Smooth muscle cell (in vitro differentiated cells): Measurements from ENCODE around the gene NEGR1. TPM values are rescaled to one million over a fixed set of nuclear protein-coding genes. Genes with fewer than 3 reads are reported as not detected.

Experiments used
- DNase-seq: peaks from one replicate; lab custom pipeline; 2025; ENCODE audit not compliant: unreplicated experiment; lab: John Stamatoyannopoulos, UW
- H2AFZ ChIP-seq: fragments of 200-600 bp; sonication (generic); 2 replicates; pipeline ENCODE4 v1.6.0; 2016; ENCODE audit warnings: antibody characterized with exemption, low read depth, mild to moderate bottlenecking
- H3F3A ChIP-seq: fragments of 200-600 bp; sonication (generic); 2 replicates; pipeline ENCODE4 v1.6.0; 2017; ENCODE audit warnings: antibody characterized with exemption, low read depth
- H3K27ac ChIP-seq: fragments of 200-600 bp; sonication (generic); 2 replicates; pipeline ENCODE4 v1.5.1; 2016; ENCODE audit warnings: low read depth, mild to moderate bottlenecking
- H3K27me3 ChIP-seq: fragments of 200-600 bp; sonication (generic); 2 replicates; pipeline ENCODE4 v1.6.1; 2016; ENCODE audit warnings: low read depth, mild to moderate bottlenecking
- H3K36me3 ChIP-seq: fragments of 200-600 bp; sonication (generic); 2 replicates; pipeline ENCODE4 v1.5.1; 2016; ENCODE audit warnings: low read depth
- H3K4me1 ChIP-seq: fragments of 200-600 bp; sonication (generic); 2 replicates; pipeline ENCODE4 v1.5.1; 2016; ENCODE audit warnings: low read depth
- H3K4me2 ChIP-seq: fragments of 200-600 bp; sonication (generic); 2 replicates; pipeline ENCODE4 v1.6.0; 2016; ENCODE audit warnings: mild to moderate bottlenecking
- H3K4me3 ChIP-seq: fragments of 200-600 bp; sonication (generic); 2 replicates; pipeline ENCODE4 v1.5.1; 2016; ENCODE audit warnings: mild to moderate bottlenecking
- H3K79me2 ChIP-seq: fragments of 200-600 bp; sonication (generic); 2 replicates; pipeline ENCODE4 v1.6.0; 2016; ENCODE audit warnings: low read depth, mild to moderate bottlenecking
- H3K9ac ChIP-seq: fragments of 200-600 bp; sonication (generic); 2 replicates; pipeline ENCODE4 v1.6.0; 2016; ENCODE audit warnings: low read depth
- H3K9me3 ChIP-seq: fragments of 200-600 bp; sonication (generic); replicated peaks from 2 replicates; pipeline ENCODE4 v1.5.1; 2016; ENCODE audit warnings: low read depth
- H4K20me1 ChIP-seq: fragments of 200-600 bp; sonication (generic); 2 replicates; pipeline ENCODE4 v1.6.0; 2016; ENCODE audit warnings: low read depth
- WGBS: methylation state at CpG from one replicate; pipeline ENCODE4 v1.1.7; 2016; ENCODE audit warnings: low lambda C conversion rate; 5-methylcytosine and 5-hydroxymethylcytosine counted together
- polyA plus RNA-seq: library from polyadenylated mRNA; unstranded; fragments of >200 nt; fragmentation: Nextera tagmentation; extraction: Ambion mirVana; gene quantifications from 2 replicates; pipeline ENCODE4 v1.2.1, GENCODE V29; 2016
- total RNA-seq: library from RNA; depleted of rRNA; stranded (reverse); fragments of >200 nt; gene quantifications from 2 replicates; pipeline ENCODE4 v1.2.3, GENCODE V29; 2014
- TF ChIP-seq, protein P1 (sequence below): fragments of 200-600 bp; sonication (generic); IDR thresholded peaks from 2 replicates; pipeline ENCODE4 v1.5.1; 2017; ENCODE audit warnings: borderline replicate concordance, mild to moderate bottlenecking, antibody characterized with exemption; ENCODE audit not compliant: insufficient read depth, poor library complexity, severe bottlenecking

Gene NEGR1
- total and polyA plus RNA-seq, 2 experiments from 2014 or later, result 0.02 to 0.09 TPM

GRCh38 chr1:71618191-71618590 lies 664.1 kb downstream of the NEGR1 start:
- H3F3A ChIP-seq, result no peaks in the 10 kb centered on the region
- H3K4me2 ChIP-seq, result no peak overlapping the region
- H3K27me3 ChIP-seq, result no peaks in the 10 kb centered on the region
- no peak overlapping the region for H3K27ac ChIP-seq
- no peaks in the 10 kb centered on the region for H3K36me3 ChIP-seq
- H2AFZ ChIP-seq, result no peak overlapping the region
- H3K9ac ChIP-seq, result no peak overlapping the region
- DNase-seq, result no peak
- no peaks in the 10 kb centered on the region for H3K9me3 ChIP-seq
- H3K4me3 ChIP-seq, result no peak overlapping the region
- H3K79me2 ChIP-seq, result no peaks in the 10 kb centered on the region
- peaks cover 3% of the 10 kb centered on the region for H3K4me1 ChIP-seq
- WGBS, result 82% methylated on average over 4 of the region's 4 CpGs
- no peaks in the 10 kb centered on the region for H4K20me1 ChIP-seq
- TF ChIP-seq, protein P1, sequence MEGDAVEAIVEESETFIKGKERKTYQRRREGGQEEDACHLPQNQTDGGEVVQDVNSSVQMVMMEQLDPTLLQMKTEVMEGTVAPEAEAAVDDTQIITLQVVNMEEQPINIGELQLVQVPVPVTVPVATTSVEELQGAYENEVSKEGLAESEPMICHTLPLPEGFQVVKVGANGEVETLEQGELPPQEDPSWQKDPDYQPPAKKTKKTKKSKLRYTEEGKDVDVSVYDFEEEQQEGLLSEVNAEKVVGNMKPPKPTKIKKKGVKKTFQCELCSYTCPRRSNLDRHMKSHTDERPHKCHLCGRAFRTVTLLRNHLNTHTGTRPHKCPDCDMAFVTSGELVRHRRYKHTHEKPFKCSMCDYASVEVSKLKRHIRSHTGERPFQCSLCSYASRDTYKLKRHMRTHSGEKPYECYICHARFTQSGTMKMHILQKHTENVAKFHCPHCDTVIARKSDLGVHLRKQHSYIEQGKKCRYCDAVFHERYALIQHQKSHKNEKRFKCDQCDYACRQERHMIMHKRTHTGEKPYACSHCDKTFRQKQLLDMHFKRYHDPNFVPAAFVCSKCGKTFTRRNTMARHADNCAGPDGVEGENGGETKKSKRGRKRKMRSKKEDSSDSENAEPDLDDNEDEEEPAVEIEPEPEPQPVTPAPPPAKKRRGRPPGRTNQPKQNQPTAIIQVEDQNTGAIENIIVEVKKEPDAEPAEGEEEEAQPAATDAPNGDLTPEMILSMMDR, result no peak

- 83% methylated on average over 1 of the region's 1 CpG for WGBS
Measured at GRCh38 chr1:71610476-71610875, 671.9 kb downstream of the NEGR1 start.

GRCh38 chr1:71603044-71603776 lies 679.1 kb downstream of the NEGR1 start:
- 79% methylated on average over 3 of the region's 3 CpGs for WGBS

More at GRCh38 chr1:71610476-71610875, 671.9 kb downstream of the NEGR1 start:
- Histone ChIP-seq H4K20me1 (no peaks in the 10 kb centered on the region), H3K4me1 (no peaks in the 10 kb centered on the region), H3K4me3 (no peak overlapping the region), H3K79me2 (no peaks in the 10 kb centered on the region), H2AFZ (no peak overlapping the region), H3K9me3 (no peaks in the 10 kb centered on the region), H3K27me3 (no peaks in the 10 kb centered on the region), H3F3A (no peaks in the 10 kb centered on the region), H3K27ac (no peak overlapping the region), H3K4me2 (no peak overlapping the region), H3K9ac (no peak overlapping the region), H3K36me3 (no peaks in the 10 kb centered on the region)
- DNase-seq, result no peak
- TF ChIP-seq, protein P1, result no peak

More at GRCh38 chr1:71603044-71603776, 679.1 kb downstream of the NEGR1 start:
- no peak overlapping the region for H2AFZ ChIP-seq
- H3K4me3 ChIP-seq, result no peak overlapping the region
- H3K4me1 ChIP-seq, result no peaks in the 10 kb centered on the region
- no peaks in the 10 kb centered on the region for H3K79me2 ChIP-seq
- no peaks in the 10 kb centered on the region for H3K27me3 ChIP-seq
- no peaks in the 10 kb centered on the region for H3K36me3 ChIP-seq
- no peak overlapping the region for H3K9ac ChIP-seq
- no peaks in the 10 kb centered on the region for H3K9me3 ChIP-seq
- no peak overlapping the region for H3K27ac ChIP-seq
- TF ChIP-seq, protein P1, result no peak
- H3F3A ChIP-seq, result no peaks in the 10 kb centered on the region
- no peak for DNase-seq
- H3K4me2 ChIP-seq, result no peak overlapping the region
- no peaks in the 10 kb centered on the region for H4K20me1 ChIP-seq
